ENCODE data around the gene PSMD11.
"Not testable (repeated sequence)": the region's sequence is repeated elsewhere in the genome, so short reads cannot be mapped to it uniquely, and the experiment has no call there.

The PSMD11 gene

DNA sequence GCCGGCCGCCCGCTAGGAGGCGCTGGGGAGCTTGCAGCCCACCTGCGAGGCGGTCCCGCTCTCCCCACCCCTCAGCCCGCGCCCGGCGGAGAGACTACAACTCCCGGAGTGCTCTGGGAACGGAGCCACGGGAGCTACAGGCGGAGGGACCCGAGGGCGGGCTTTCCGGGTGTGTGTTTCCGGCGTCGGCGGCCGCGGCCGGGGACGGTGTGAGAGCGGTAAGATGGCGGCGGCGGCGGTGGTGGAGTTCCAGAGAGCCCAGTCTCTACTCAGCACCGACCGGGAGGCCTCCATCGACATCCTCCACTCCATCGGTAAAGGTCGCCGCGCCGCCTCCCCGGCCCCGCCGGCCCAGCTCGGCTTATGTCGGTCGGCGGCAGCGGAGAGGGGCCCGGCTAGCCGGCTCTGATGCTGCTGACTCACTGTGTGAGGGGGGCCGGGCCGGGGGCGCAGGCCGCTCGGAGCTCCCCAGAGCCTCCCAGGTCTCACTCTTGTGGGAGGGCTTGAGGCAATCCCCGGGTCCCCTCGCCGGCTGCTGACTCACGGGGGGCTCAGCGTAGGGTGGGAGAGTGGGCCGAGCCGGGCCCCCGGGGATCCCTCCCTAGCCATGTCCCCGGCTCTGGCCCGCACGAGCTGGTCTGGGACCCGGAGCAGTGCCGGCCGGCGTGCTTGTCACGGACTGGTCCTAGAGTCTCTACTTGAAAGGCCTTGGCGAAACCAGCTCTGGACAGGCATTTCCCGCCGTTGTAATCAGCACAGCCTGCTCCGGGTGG is at the start of gene PSMD11:
Gene PSMD11 (plus strand): TSS at position 210 of the 773 bp plus-strand sequence. CDS start 14 bp downstream, at position 224.
- DNase-seq, result peak; percentile 62

- DNase-seq, result no peak
Measured at GRCh38 chr17:32396343-32396742, 48.0 kb upstream of the PSMD11 start.

DNA sequence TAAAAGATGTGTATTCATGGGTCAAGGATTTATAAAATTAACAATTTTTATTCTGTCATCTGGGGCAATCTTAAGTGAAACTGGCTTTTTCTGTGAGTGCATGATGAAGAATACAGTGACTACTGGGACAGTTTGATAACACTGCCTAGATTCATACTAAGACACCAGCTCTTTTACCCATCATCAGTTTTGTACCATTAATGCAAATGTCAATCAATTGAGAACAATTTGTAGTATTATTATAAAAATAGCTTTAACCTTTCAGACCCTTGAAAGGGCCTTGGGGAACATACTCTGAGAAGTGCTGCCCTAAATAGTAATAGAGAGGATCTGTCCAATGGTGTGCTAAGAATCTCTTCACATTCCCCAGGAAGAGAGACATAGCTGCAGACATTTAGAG is 45.4 kb upstream of the PSMD11 start:
- no peak for DNase-seq

DNA sequence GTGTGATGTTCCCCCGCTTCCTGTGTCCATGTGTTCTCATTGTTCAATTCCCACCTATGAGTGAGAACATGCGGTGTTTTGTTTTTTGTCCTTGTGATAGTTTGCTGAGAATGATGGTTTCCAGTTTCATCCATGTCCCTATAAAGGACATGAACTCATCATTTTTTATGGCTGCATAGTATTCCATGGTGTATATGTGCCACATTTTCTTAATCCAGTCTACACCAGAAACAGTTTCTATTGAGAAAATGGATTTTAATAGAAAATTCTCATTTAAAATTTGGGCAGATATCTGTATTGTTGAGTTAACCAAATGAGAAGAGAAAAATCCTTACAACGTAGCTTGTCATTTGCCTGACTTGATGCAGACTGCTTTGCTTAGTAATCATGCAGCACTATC is 34.2 kb upstream of the PSMD11 start:
- DNase-seq, result not testable (repeated sequence)

DNA sequence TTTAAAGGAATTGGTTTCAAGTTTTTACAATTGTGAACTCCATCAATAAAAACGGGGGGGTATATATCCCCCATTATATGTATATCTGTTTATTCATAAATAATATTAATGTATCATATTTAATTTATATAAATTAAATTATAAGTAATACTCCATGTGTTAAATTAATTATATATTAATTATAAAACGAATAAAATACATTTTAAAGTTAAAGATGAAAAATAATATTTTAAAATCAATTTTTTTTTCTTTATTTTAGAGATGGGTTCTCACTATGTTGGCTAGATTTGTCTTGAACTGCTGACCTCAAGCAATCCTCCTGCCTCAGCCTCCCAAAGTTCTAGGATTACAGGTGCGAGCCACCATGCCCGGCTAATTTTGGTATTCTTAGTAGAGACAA is 17.4 kb upstream of the PSMD11 start:
- DNase-seq, result no peak

DNA sequence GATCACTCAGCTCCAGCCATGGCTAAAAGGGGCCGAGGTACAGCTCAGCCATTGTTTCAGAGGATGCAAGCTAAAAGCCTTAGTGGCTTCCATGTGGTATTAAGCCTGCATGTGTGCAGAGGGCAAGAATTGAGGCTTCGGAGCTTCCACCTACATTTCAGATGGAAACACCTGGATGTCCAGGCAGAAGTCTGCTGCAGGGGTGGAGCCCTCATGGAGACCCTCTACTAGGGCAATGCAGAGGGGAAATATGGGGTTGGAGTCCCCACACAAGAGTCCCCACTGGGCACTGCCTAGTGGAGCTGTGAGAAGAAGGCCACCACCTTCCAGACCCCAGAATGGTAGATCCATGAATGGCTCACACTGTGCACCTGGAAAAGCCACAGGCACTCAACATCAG is 14.7 kb upstream of the PSMD11 start:
- no peak for DNase-seq

DNA sequence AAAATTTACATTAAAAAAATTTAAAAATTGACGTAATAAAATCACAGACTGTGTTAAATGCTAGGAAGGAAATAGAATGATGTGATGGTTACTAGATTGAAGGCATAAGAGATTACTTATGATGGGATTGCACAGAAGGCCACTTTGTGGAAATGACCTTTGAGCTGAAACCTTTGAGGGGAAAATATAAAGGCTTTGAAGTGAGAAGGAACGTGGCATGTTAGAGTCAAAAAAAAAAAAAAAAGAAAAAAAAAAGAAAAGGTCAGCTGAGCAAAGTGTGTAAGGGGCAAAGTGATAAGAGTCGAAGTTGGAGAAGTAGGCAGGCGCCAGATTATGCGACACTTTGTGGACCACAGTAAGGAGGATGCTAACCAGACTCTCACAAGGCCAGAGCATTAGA is 3.6 kb upstream of the PSMD11 start:
- no peak for DNase-seq

GRCh38 chr17:32441886-32442285 is 2.4 kb upstream of the PSMD11 start:
- no peak for DNase-seq

DNA sequence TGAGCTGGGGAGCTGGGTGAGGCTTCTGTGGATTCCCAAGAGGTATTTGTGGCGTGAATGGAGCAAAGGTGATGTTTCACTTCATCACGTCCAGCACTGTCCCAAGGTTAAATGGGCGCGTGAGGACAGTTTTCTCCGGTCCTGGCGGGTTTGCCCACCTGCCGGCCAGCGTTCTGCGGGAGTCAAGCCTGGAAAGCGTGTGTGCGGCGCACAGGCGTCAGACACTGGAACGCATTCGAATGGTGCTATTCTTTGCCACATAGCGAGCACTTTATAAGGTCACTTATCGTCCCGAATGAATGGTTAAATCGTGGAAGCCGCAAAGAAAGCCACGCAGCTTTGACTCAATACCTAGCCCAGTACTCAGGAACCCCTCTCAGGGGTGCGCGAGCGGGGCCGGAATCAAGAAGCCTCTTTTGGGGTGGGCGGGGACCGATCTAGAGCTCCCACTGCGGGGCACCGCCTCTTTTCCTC is 446 bp upstream of the PSMD11 start:
- no peak for DNase-seq

DNA sequence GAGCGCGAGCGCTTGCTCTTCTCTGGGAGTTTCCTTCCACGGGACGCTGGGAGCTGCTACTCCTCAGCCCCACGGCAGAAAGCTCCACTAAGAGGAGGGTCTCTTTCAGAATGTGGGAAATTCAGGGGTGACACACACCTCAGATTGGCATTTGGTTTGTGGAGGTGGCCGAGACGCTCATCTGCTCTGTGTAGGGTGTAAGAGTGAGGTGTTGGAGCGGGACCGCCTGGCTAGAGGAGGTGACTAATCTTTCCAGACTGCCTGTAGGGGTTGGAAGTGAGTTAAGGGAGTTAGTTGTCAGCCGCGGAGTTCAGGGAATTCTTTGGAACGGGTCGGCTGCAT is 735 bp downstream of the PSMD11 start:
- DNase-seq, result no peak

GRCh38 chr17:32445497-32445896 is 1.2 kb downstream of the PSMD11 start:
- DNase-seq, result no peak

DNA sequence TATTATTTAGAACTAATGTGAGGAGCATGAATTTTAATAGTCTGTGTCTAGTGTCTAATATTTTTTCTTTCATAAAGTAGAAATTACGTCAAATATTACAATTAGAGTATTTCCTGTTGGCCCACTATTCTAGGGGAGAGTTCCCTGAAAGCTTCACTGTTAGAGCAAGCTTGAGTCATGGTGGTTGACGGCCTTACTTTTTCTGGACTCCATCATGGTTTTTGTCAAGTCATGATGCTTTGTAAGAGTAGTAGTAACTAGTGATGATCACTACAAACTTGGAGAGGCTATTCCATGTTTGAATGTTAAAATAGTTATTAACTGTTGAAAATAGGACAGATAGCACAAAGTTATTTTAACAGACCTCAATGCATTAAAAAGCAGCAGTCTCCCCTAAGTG is 1.7 kb downstream of the PSMD11 start:
- DNase-seq, result no peak

GRCh38 chr17:32446949-32447348 is 2.6 kb downstream of the PSMD11 start:
- DNase-seq, result no peak

- DNase-seq, result no peak
Measured at GRCh38 chr17:32449963-32450362, 5.7 kb downstream of the PSMD11 start.

- not testable (repeated sequence) for DNase-seq
Measured at GRCh38 chr17:32450379-32450778, 6.1 kb downstream of the PSMD11 start.

- DNase-seq, result no peak
Measured at GRCh38 chr17:32451879-32452278, 7.6 kb downstream of the PSMD11 start.

- DNase-seq, result no peak
Measured at GRCh38 chr17:32452281-32452680, 8.0 kb downstream of the PSMD11 start.

- DNase-seq, result no peak
Measured at GRCh38 chr17:32453370-32453769, 9.1 kb downstream of the PSMD11 start.

- DNase-seq, result no peak
Measured at GRCh38 chr17:32458371-32458770, 14.1 kb downstream of the PSMD11 start.

DNA sequence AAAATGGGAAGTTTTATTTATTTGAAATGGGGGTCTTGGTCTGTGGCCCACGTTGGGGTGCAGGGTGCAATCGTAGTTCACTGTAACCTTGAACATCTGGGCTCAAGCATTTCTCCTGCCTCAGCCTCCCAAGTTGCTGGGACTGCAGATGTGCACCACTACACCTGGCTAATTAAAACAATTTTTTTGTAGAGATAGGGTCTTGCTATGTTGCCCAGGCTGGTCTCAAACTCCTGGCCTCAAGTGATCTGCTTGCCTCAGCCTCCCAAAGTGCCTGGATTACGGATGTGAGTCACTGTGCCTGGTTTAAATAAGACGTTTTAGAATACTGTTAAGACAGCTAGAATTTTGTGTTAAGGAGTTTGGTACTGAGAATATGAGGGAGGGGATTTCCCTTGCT is 15.7 kb downstream of the PSMD11 start:
- DNase-seq, result no peak

DNA sequence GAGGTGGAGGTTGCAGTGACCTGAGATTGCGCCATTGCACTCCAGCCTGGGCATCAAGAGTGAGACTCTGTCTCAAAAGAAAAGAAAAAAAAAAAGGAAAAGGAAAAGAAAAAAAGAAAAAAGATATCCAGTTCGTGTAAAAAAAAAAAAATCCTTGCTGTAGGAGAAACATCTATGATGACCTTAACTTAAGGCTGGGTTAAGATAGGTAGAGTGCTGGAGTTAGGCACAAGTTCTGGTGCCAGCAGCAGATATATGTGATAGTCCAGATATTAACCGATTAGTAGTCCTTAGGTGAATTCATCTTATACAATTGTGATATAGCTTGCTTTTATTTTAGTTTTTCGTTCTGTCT is 17.2 kb downstream of the PSMD11 start:
- DNase-seq, result no peak

GRCh38 chr17:32461853-32462617 is 17.7 kb downstream of the PSMD11 start:
- no peak for DNase-seq

DNA sequence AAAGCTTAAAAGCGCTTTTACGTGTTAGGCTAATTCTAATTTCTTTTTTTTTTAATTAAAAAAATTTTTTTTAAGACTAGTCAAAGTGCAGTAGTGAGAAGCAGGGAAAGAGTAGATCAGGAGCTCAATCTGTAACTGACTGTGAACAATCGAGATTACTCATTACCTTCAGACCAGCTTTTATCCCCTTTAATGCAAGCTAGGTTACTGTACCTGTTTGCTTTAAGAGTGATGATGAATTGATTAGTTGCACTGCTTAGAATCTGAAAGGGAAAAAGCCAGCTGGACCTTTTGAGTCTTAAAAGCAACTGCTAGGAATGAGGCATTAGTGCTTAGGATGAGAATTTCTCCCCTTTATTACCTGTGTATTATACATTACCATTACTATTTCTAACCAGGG is 19.0 kb downstream of the PSMD11 start:
- no peak for DNase-seq

DNA sequence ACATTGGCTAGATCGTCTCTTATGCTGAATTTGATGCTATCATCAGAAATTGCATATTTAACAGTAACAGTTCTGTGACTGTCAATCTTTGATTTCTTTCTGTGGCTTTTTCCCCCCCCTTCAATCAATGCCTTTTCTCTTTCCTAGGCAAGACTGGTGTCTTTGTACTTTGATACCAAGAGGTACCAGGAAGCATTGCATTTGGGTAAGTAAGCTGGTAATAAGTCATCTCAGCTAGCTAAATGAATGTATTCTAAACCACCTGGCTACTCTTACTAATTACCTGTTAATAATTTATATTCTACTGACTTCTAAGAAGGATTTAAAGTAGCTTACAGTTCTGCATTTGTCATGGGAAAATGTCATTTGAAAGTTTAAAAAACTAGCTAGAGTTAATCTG is 20.1 kb downstream of the PSMD11 start:
- no peak for DNase-seq

GRCh38 chr17:32467949-32468348 is 23.6 kb downstream of the PSMD11 start:
- no peak for DNase-seq
